ENCODE results near the gene SLC30A2. TPM values are rescaled to one million over a fixed set of nuclear protein-coding genes. Genes with fewer than 3 reads are reported as not detected.

SLC30A2 gene
- total and polyA plus RNA-seq, 8 donors = 0.30 to 2.0 (median 0.46) TPM; not detected in 5

DNA sequence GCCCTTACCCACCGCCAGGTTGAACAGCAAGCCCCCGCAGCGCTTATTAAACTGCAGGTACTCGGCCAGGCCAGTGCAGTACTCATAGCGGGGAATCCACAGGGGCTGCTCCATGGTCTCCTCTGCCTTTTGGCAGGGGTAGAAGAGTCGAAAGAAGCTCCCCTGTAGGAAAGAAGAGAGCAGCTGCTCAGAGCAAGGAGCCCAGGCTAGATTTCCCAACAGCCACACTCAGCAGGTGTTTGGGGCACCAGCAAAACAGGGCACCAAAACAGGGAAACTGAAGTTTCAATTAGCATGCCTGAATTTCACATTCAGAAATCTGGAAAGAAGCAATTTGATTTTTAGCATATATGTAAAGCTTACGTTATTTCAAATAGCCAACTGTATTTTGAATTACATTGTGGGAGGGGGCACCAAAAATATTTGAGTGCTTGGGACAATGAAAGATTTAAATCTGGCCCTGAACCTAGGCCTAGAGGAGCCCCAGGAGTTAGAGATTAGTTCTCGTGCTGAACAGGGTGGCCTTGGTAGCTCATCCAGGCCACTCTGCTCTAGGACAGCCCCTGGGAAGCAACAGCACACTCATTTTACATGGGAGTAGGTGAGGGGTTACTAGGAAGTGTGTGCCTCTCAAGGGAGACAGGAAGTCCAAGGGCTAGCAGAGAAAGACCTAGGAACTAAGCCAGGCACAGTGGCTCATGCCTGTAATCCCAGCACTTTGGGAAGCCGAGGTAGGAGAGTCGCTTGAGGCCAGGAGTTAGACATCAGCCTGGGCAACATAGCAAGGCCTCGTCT, 56.3 kb downstream of the SLC30A2 start:
- H3K4me3 ChIP-seq = peak overlapping the region in 1 of 4 donors; percentile 19
- peaks cover 0 to 20% (median 11%) of the 10 kb centered on the region in 4 donors for H3K4me1 ChIP-seq
- peak in 1 of 2 donors; percentile 26 for DNase-seq
- no peaks in the 10 kb centered on the region for H3K9me3 ChIP-seq
- intact Hi-C loops (cut with DNase I; ENCODE audit: low total_unique reads) = no loop called here
- no peak overlapping the region for H3K27ac ChIP-seq
- H3K36me3 ChIP-seq = peaks cover 6 to 59% (median 56%) of the 10 kb centered on the region in 4 donors
- no peaks in the 10 kb centered on the region for H3K27me3 ChIP-seq
- WGBS, 5 donors = 86 to 90% (median 89%) methylated on average over 11 of the region's 11 CpGs
- TF ChIP-seq POLR2A (IDR thresholded peaks at IDR 0.05) (no peak), EP300 (IDR thresholded peaks at IDR 0.05) (no peak), POLR2AphosphoS5 (IDR thresholded peaks at IDR 0.05) (no peak)
- TF ChIP-seq, protein P1, sequence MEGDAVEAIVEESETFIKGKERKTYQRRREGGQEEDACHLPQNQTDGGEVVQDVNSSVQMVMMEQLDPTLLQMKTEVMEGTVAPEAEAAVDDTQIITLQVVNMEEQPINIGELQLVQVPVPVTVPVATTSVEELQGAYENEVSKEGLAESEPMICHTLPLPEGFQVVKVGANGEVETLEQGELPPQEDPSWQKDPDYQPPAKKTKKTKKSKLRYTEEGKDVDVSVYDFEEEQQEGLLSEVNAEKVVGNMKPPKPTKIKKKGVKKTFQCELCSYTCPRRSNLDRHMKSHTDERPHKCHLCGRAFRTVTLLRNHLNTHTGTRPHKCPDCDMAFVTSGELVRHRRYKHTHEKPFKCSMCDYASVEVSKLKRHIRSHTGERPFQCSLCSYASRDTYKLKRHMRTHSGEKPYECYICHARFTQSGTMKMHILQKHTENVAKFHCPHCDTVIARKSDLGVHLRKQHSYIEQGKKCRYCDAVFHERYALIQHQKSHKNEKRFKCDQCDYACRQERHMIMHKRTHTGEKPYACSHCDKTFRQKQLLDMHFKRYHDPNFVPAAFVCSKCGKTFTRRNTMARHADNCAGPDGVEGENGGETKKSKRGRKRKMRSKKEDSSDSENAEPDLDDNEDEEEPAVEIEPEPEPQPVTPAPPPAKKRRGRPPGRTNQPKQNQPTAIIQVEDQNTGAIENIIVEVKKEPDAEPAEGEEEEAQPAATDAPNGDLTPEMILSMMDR (IDR thresholded peaks at IDR 0.05) = no peak

- no peak for DNase-seq
- TF ChIP-seq POLR2AphosphoS5 (IDR thresholded peaks at IDR 0.05) = no peak
- no peak for TF ChIP-seq EP300 (IDR thresholded peaks at IDR 0.05)
- TF ChIP-seq POLR2A (IDR thresholded peaks at IDR 0.05) = no peak
- TF ChIP-seq, protein P1 (IDR thresholded peaks at IDR 0.05) = no peak
- Histone ChIP-seq H3K27me3 (no peaks in the 10 kb centered on the region), H3K36me3 (peaks cover 18 to 76% (median 73%) of the 10 kb centered on the region in 4 donors), H3K4me3 (no peak overlapping the region), H3K4me1 (peaks cover 0 to 19% (median 11%) of the 10 kb centered on the region in 4 donors), H3K9me3 (no peaks in the 10 kb centered on the region), H3K27ac (no peak overlapping the region)
- WGBS, 5 donors = 65 to 92% (median 87%) methylated on average over 2 of the region's 2 CpGs
- intact Hi-C loops (cut with DNase I; ENCODE audit: low total_unique reads) = no loop called here
Observed at GRCh38 chr1:25987951-25988350, 58.0 kb downstream of the SLC30A2 start.

Small RNAs within 50 kb of the gene (small RNA-seq; reads per million reads assigned to genes)
- gene RF00283 = 0 reads per million in 4 donors
- 0 reads per million in 4 donors for gene RF00492

Other genes starting within 250 kb of the SLC30A2 start
- gene SELENON, start 245.9 kb downstream of the SLC30A2 start, total RNA-seq = 10 to 100 TPM in 4 of 5 donors, 1 to 10 TPM in 1; 1.7 to 81.1 (median 18.3) TPM
- gene SELENON, start 245.9 kb downstream of the SLC30A2 start, polyA plus RNA-seq = 10 to 100 TPM in 2 of 3 donors, 1 to 10 TPM in 1; 9.5 to 29.4 (median 21.7) TPM
- gene MTFR1L, start 226.2 kb downstream of the SLC30A2 start, total RNA-seq = 100 to 1,000 TPM in 3 of 5 donors, 10 to 100 TPM in 2; 39.3 to 301 (median 107) TPM
- gene MTFR1L, start 226.2 kb downstream of the SLC30A2 start, polyA plus RNA-seq = 10 to 100 TPM; 41.1 to 52.4 (median 49.5) TPM
- gene AUNIP, start 186.7 kb downstream of the SLC30A2 start, total RNA-seq = 1 to 10 TPM in 1 of 5 donors, under 1 TPM in 1, not detected in 3; 0.87 to 2.8 TPM
- gene AUNIP, start 186.7 kb downstream of the SLC30A2 start, polyA plus RNA-seq = 1 to 10 TPM in 1 of 3 donors, under 1 TPM in 2; 0.68 to 1.5 (median 1.00) TPM
- gene PAQR7, start 170.4 kb downstream of the SLC30A2 start, total RNA-seq = 1 to 10 TPM; 1.8 to 9.9 (median 5.3) TPM
- gene PAQR7, start 170.4 kb downstream of the SLC30A2 start, polyA plus RNA-seq = 10 to 100 TPM in 1 of 3 donors, 1 to 10 TPM in 2; 4.3 to 10.5 (median 5.4) TPM
- gene STMN1, start 139.7 kb downstream of the SLC30A2 start, total RNA-seq = 10 to 100 TPM; 25.9 to 74.2 (median 44.6) TPM
- 100 to 1,000 TPM in 2 of 3 donors, 10 to 100 TPM in 1; 79.0 to 109 (median 108) TPM for gene STMN1, start 139.7 kb downstream of the SLC30A2 start, polyA plus RNA-seq
- 10 to 100 TPM in 3 of 5 donors, 1 to 10 TPM in 1, under 1 TPM in 1; 0.58 to 25.5 (median 14.9) TPM for gene PAFAH2, start 48.1 kb downstream of the SLC30A2 start, total RNA-seq
- 10 to 100 TPM in 2 of 3 donors, 1 to 10 TPM in 1; 6.5 to 13.3 (median 12.8) TPM for gene PAFAH2, start 48.1 kb downstream of the SLC30A2 start, polyA plus RNA-seq
- 10 to 100 TPM in 1 of 5 donors, under 1 TPM in 1, not detected in 3; 0.18 to 26.3 TPM for gene EXTL1, start 24.3 kb downstream of the SLC30A2 start, total RNA-seq
- gene EXTL1, start 24.3 kb downstream of the SLC30A2 start, polyA plus RNA-seq = under 1 TPM in 2 of 3 donors, not detected in 1; 0.18 to 0.44 TPM
- gene TRIM63, start 21.5 kb upstream of the SLC30A2 start, total RNA-seq = under 1 TPM in 1 of 5 donors, not detected in 4; 0.37 TPM
- 1 to 10 TPM in 1 of 3 donors, under 1 TPM in 2; 0.40 to 6.0 (median 0.44) TPM for gene TRIM63, start 21.5 kb upstream of the SLC30A2 start, polyA plus RNA-seq
- gene PDIK1L, start 65.7 kb upstream of the SLC30A2 start, total RNA-seq = 10 to 100 TPM in 3 of 5 donors, 1 to 10 TPM in 2; 1.8 to 33.8 (median 11.0) TPM
- 1 to 10 TPM; 2.6 to 4.1 (median 2.9) TPM for gene PDIK1L, start 65.7 kb upstream of the SLC30A2 start, polyA plus RNA-seq
- gene FAM110D, start 113.0 kb upstream of the SLC30A2 start, total RNA-seq = 10 to 100 TPM in 1 of 5 donors, 1 to 10 TPM in 1, not detected in 3; 1.3 to 15.6 TPM
- 1 to 10 TPM in 2 of 3 donors, under 1 TPM in 1; 1.00 to 2.7 (median 1.4) TPM for gene FAM110D, start 113.0 kb upstream of the SLC30A2 start, polyA plus RNA-seq
- not detected for gene C1orf232, start 122.8 kb upstream of the SLC30A2 start, total RNA-seq
- not detected for gene C1orf232, start 122.8 kb upstream of the SLC30A2 start, polyA plus RNA-seq
- gene ZNF593, start 123.8 kb upstream of the SLC30A2 start, total RNA-seq = 10 to 100 TPM in 4 of 5 donors, not detected in 1; 10.6 to 74.1 (median 39.3) TPM
- 100 to 1,000 TPM; 101 to 138 (median 133) TPM for gene ZNF593, start 123.8 kb upstream of the SLC30A2 start, polyA plus RNA-seq
- gene ZNF593OS, start 125.7 kb upstream of the SLC30A2 start, total RNA-seq = not detected
- gene ZNF593OS, start 125.7 kb upstream of the SLC30A2 start, polyA plus RNA-seq = under 1 TPM in 2 of 3 donors, not detected in 1; 0.30 to 0.76 TPM
- 10 to 100 TPM; 13.6 to 70.3 (median 27.7) TPM for gene CNKSR1, start 131.4 kb upstream of the SLC30A2 start, total RNA-seq
- gene CNKSR1, start 131.4 kb upstream of the SLC30A2 start, polyA plus RNA-seq = 10 to 100 TPM; 10.4 to 23.0 (median 13.3) TPM
- gene CATSPER4, start 144.5 kb upstream of the SLC30A2 start, total RNA-seq = not detected
- gene CATSPER4, start 144.5 kb upstream of the SLC30A2 start, polyA plus RNA-seq = not detected
- 10 to 100 TPM in 3 of 5 donors, 1 to 10 TPM in 1, under 1 TPM in 1; 0.58 to 21.0 (median 10.3) TPM for gene CEP85, start 188.1 kb upstream of the SLC30A2 start, total RNA-seq
- 1 to 10 TPM; 2.1 to 5.3 (median 2.7) TPM for gene CEP85, start 188.1 kb upstream of the SLC30A2 start, polyA plus RNA-seq
- 100 to 1,000 TPM in 1 of 5 donors, 10 to 100 TPM in 3, 1 to 10 TPM in 1; 7.2 to 102 (median 29.5) TPM for gene SH3BGRL3, start 234.0 kb upstream of the SLC30A2 start, total RNA-seq
- 100 to 1,000 TPM; 142 to 267 (median 227) TPM for gene SH3BGRL3, start 234.0 kb upstream of the SLC30A2 start, polyA plus RNA-seq